Gastrocnemius medialis (tissue), 4 donors: ENCODE results near the gene GABBR2.

Experiments used
- POLR2A ChIP-seq, 2 donors: fragments of 450-650 bp; IDR thresholded peaks; one replicate each; pipeline ENCODE4 v1.6.1; 2017; ENCODE audit warnings: antibody characterized with exemption in 2 of 2, mild to moderate bottlenecking in 2 of 2, moderate library complexity in 2 of 2
- TF ChIP-seq, protein P1 (sequence below), 5 experiments: fragments of 450-650 bp in 3 of 5; fragments of 200-600 bp in 2 of 5; sonication (generic) in 2 of 5; IDR thresholded peaks in 4 of 5; conservative IDR thresholded peaks in 1 of 5; 1 replicate in 4 of 5; 2 replicates in 1 of 5; pipeline ENCODE4 v1.5.1; 2016 to 2019; ENCODE audit warnings: antibody characterized with exemption in 5 of 5, mild to moderate bottlenecking in 3 of 5, moderate library complexity in 3 of 5

DNA sequence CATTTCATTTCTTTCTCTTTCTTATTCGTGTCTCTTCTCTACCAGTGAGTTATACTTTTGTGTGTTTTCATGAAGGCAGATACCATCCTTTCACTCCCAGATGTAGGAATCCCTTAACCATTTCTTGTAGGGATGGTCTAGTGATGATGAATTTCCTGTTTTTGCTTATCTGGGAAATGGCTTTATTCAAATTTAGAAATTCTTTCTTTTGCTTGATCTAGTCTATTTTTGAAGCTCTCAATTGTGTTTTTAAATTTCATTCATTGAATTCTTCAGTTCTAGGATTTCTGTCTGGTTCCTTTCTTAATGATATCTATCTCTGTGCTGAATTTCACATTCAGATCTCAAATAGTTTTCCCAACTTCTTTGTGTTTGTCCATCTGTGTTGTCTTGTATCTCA is 357.4 kb downstream of the GABBR2 start:
- TF ChIP-seq, protein P1, sequence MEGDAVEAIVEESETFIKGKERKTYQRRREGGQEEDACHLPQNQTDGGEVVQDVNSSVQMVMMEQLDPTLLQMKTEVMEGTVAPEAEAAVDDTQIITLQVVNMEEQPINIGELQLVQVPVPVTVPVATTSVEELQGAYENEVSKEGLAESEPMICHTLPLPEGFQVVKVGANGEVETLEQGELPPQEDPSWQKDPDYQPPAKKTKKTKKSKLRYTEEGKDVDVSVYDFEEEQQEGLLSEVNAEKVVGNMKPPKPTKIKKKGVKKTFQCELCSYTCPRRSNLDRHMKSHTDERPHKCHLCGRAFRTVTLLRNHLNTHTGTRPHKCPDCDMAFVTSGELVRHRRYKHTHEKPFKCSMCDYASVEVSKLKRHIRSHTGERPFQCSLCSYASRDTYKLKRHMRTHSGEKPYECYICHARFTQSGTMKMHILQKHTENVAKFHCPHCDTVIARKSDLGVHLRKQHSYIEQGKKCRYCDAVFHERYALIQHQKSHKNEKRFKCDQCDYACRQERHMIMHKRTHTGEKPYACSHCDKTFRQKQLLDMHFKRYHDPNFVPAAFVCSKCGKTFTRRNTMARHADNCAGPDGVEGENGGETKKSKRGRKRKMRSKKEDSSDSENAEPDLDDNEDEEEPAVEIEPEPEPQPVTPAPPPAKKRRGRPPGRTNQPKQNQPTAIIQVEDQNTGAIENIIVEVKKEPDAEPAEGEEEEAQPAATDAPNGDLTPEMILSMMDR (IDR thresholded peaks at IDR 0.05 in 4 of 5, conservative IDR thresholded peaks at IDR 0.05 in 1 of 5): no peak
- TF ChIP-seq POLR2A (IDR thresholded peaks at IDR 0.05): no peak
